GM21576 (cell line): ENCODE data around the gene NFYA.
A peak's percentile ranks its signal among the peaks of the same experiment; 100 is the strongest.

ENCODE experiments used
- ATAC-seq: cut with Tn5 transposase; IDR thresholded peaks from one replicate; pipeline ENCODE4 v1.9.1; 2021; ENCODE audit warnings: mild to moderate bottlenecking, moderate library complexity; ENCODE audit not compliant: unreplicated experiment

NFYA gene

DNA sequence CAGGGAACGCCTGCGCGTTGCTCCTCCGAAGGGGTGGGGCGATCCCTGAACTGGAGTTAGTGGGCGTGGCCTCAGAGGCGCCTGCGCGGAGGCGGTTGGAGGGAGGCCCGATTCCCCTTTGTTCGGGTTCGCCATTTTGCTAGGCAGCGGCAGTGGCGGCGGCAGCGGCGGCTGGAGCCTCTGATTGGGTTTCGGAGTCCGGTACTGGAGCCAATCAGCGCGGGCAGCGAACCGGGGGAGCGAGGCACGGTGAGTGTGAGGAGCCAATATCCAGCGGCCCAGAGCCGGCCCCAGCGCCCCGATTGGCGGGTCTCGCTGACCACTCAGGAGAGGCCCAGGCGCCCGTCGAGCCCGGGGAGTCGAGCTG, at the start of gene NFYA:
Gene NFYA, plus strand, starts transcription at position 139 of the 367 bp plus-strand sequence. CDS start 6,116 bp downstream, outside the sequence.
- peak; percentile 58 for ATAC-seq

DNA sequence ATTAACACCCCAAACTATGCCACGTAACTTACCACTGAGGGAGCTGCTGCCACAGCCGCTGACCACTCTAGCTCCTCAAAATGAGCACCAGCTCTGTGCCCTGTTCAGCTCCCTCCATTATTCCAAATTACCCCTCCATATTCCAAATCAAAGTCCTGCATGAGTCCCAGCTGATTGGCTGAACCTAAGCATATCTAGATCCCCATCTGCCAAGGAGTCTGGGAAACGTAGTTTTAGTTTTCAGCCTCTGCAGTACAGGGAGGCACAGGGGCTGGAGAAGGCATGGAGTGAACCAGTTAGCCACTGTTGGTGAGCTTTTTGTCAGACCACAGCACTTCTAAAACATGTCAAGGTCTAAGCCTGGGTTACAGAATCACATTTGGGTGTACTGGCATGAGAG, 49.7 kb upstream of the NFYA start:
- no peak for ATAC-seq

DNA sequence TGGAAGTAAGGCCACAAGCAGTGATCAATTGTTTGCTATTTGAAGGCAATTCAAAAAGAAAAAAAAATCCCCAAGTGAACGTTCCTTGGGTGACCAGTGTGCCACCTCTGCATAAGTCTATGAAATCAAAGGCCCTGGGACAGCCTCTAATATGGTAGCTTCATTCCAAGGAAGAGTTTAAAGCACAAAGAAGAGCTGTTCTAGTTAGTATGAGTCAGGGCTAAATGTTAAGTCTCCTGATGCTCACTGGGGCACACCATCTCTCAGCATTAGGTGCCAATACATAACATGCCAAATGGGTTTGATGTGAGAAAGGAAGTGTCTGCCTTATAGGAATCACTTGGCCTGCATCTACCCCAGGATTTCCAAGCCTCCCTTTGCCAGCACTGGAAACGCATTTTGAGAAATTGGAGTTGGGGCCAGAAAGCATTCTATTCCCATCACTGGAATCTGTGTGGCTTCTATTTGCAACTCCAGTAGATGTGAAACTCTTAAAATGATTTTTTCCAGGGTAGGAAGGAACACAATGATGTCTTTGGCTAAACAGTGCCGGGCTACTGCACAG, 46.7 kb upstream of the NFYA start:
- no peak for ATAC-seq

DNA sequence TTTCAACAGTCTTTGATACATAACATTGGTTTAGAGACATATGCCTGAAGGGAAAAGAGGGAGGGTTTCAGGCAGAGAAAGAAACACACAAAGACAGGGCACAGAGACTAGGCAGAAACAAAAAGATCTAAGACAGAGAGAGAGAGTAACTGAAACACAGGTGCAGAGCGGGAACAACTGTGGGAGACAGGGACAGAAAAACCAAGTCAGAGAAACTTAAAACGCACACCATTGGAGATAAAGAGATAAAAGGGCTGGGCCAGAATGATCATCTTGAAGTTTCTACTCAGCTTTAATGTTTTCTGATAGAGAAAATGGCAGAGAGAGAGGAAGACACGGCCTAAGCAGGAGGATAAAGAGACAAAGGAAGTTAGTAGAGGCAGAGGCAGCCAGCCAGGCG, 45.5 kb upstream of the NFYA start:
- ATAC-seq = no peak

DNA sequence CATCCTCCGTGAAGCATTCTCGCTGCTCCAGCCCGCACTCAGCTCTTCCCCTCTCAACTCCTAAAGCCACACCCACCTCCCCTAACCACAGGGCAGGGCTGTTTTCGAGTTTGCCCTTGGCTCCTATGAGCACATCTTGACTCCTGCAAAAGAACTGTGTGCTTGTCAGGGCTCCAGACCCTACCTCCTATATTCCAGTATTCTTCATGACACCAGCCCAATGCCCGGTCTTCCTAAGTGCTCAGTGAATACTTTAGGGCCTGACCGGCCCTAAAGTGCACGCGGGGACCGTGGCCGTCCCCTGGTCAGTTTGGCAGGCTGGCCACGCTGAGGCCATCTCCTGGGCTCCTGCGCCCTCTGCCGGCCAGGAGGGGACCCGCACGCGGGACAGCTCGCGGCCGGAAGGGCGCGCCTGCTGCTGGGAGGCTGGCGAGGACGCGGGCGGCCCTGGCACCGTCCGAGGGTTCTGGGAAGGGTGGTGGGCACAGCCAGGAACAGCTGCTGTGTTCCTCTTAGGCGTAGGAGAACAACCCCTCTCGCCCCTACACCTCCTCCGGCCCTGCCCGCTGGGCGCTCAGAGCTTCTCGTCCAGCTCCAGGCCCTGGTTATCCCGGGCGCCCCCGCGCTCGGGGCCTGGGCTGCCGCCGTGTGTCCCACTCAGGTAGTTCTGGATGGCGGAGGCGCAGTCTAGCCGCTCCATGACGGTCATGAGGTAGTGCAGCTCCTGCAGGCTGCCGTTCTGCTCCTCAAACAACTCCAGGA, 44.8 kb upstream of the NFYA start:
- peak; percentile 86 for ATAC-seq

DNA sequence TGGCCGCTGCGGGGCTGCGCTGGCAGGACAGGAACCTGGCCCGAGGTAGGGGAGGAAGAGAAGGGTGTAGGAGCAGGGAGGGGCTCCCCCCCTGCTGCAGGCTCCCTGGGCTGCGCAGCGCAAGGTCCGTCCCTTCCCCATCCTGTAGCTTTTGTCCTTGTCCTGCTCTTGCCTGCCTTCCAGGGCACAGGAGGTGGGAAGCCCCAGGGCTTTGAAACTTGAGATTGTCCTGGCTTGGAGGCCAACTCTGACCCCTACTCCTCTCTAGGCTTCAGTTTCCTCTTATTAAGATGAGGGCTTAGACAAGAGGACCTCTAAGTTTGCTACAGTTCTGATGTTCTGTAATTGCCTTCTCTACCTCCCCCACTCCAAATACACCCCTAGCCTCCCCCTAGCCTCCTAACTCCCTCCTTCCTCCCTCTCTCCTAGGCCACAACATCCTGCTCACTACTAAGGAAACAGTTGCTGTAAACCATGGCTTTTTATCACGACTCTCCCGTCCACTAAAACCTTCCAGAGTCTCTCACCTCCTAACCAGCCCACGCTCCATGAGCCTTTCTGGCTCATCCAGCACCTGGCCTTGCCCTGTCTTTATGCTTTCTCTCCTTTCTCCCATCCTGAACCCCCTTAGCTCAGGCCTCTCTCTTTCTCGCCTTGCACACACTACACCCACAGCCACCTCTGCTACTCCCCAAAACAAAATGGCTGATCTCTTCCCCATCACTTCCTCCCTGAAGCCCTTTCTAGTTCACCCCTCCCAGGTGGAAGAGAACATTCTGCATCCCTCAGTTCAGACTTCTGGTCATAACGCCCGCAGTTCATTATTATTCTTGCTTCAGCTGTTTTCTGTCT, 44.0 kb upstream of the NFYA start:
- peak; percentile 43 for ATAC-seq

DNA sequence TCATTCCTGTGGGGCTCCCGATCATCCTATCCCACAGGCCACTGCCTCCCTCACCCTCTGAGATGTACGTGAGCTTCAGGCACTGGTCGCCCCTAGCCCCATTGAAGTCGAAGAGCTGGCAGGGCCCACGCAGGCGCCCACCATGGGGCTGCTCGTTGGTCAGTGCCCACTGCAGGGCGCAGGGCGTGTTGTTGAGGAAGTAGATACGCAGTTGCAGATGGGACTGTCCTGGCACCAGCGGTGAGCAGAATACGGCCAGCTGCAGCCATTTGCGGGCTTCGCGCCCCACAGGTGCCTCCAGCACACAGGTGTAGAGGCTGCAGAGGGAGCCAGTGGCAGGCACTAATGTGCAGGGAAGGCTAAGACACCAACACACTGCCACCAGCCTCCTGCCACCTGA, 39.9 kb upstream of the NFYA start:
- ATAC-seq = no peak

DNA sequence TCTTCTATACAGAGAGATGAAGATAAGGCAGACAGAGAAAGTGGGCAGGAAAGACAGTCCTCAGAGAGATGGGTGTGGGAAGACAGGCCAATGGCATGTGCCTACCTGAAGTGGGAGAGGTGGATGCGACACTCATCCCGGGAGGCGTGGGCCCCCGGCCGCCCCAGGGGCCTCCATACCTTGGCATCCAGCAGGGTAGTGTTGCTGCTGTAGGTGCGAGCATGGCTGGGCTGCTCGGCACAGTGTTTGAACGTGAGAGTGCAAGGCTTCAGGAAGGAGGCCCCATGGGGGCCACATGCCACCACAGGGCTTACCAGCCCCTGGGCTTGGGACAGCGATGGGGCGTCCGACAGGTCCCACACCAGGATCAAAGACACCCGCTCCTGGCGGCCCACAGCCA, 39.0 kb upstream of the NFYA start:
- no peak for ATAC-seq

DNA sequence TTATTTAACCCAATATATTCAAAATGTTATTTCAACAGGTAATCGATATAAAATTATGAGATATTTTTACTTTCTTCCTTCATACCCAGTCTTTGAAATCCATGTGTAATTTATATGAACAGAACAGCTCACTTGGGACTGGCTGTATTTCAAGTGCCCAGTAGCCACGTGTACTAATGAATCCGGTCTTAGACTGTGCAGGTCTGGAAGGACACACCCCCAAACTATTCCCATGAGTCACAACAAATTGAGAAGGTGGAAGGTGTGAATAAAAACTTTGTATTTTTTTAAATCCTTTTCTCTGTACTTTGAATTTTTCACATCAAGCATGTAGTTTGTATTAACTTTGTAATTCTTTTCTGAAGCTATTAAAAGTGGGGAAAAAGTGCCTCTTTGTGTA, 36.6 kb upstream of the NFYA start:
- ATAC-seq = no peak

DNA sequence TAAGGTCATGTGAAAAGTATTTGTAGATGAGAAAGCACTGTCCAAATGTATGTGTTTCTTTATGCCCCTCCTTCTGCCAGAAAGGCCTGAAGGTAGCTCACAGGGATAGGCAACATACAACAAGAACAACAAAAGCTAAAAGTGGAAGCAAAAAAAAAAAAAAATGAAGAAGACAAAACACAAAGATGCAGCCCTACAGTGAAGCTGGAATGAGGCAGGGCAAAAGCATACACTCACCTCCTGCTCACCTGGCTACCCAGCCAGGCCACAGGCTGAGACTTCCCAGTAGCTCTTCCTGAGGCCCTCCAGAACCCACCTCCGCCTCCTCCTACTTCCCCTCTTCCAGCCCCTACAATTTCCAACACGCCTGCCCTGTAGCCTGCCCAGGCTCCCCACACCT, 36.2 kb upstream of the NFYA start:
- ATAC-seq = no peak

DNA sequence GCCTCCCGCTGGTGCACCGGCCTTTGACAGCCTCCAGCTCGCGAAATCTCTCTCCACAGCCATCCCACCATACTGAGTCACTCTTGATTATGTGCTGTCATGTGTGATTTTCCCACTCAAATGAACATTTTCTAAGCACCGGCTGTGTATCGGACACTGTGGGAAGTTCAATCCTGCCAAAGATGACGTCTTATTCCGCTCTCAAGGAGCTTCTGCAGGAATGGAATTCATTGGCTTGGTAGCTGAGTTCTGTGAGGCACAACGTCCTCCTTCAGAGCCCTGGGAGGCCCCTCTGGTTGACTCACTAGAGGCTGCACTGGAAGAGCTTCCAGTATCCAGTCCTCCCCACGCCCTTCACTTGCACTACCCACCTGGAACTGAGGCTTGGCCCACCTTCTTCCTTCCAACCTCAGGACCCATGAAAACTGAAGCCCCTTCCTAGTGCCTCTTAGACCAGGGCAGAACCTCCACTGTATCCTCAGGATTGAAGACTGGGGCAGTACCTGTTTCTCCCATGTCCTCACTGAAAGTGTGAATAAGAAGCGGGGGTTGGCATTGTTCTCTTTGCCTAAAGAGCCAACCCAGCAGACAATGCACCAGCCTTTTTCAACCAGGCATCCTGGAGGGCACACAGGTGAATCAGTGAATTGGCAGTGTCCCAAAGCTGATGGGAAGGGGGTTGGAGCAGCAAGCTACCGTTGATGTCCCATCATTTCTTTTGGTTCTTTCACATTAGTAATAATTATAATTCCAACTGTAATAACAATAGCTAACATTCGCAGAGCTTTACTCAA, 35.5 kb upstream of the NFYA start:
- ATAC-seq = no peak

DNA sequence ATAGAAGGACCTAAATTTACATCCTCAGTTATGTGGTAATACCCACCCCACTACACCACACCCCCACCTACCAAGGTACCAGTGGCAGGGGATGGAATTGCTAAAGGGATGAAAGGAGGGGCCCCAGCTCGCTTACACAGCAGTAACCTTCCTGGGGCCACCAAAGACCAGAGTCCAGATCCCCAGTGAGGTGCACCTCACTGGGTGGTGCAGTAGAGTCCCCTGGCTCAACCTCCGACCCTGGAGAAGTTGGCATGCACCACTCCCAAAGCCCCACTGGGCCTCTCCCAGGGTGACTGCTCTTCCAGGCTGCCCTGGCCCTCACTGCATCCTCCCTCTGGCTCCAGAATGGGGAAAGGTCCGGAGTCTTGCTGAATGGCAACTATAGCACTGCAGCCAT, 34.6 kb upstream of the NFYA start:
- ATAC-seq = no peak

DNA sequence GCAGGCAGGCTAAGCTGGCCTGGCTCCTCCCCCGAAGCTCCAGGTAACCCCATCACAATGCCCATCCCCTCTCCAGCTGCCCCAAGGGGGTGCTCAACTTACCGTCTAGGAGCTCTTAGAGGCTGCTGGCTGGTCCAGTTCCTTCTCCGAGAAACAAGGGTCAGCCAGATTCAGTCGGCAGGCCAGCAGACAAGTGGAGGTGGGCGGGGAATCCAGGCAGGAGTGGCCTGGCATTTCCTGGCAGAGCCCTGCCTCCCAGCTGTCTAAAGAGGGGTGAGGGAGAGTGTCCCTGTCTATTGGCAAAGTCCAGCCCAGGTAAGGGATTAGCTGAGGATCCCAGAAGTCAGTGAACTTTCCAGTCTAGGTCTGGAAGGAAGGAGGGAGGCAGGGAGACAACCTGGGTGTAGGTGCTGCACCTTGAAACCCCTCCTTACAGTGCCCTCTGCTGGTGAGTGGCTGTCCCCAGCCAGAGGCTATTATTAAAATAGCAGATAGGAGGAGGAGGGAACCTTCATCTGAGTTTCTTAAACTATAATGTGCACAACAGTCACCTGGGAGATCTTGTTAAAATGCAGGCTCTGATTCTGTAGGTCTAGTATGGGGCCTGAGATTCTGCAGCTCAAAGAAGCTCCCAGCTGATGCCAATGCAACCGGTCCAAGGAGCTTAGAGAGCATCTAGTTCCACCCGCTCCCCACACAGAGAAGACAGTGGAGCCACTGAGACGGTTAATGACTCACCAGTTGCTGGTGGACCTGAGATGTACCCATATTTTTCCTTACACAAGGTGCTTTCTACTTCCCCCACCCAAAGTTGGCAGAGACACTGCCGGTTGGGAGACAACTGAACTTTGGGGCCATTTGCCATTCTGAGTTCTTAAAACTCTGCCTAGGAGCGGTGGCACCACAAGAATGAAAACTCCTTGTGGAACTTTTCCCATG, 33.4 kb upstream of the NFYA start, which contains the start of gene UNC5CL:
Gene UNC5CL, minus strand, starts transcription at position 162 of the 939 bp plus-strand sequence. CDS start 4,147 bp downstream, outside the sequence.
- ATAC-seq = no peak

DNA sequence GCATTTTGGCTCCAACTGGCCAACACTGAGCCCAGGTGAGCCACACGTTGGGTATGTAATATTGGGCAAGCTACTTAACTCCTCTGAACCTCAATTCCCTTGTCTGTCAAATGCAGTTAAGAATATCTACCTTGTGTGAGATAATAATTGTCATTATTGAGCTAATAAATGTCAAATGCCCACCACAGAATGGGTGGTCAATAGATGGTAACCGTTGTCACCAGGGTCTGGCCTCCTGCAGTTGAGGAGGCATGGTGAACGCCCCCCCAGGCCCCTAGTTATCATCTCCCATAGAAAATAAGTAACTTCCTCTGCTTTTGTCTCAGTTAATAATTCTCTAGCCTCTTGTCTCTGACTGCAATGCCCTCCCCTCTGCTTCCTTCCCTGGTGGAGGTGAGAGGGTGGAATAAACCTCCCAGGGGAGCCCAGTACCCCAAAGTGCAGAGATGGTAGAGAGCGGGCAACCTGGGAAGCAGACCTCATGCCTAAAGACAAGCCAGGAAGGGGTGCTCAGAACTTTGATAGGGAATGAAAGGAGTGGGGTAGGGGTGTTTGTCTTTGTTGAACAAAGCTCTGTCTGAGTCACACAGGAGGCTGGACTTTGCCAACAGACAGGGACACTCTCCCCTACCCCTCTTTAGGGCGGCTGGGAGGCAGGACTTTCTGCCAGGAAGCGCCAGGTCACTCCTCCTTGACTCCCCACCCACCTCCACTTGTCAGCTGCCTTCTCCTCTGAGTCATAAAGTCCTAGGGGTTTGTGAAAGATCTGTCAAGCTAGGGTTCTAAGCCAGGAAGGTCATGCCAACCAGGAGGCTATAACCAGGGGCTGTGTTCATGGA, 32.5 kb upstream of the NFYA start:
- ATAC-seq = no peak

DNA sequence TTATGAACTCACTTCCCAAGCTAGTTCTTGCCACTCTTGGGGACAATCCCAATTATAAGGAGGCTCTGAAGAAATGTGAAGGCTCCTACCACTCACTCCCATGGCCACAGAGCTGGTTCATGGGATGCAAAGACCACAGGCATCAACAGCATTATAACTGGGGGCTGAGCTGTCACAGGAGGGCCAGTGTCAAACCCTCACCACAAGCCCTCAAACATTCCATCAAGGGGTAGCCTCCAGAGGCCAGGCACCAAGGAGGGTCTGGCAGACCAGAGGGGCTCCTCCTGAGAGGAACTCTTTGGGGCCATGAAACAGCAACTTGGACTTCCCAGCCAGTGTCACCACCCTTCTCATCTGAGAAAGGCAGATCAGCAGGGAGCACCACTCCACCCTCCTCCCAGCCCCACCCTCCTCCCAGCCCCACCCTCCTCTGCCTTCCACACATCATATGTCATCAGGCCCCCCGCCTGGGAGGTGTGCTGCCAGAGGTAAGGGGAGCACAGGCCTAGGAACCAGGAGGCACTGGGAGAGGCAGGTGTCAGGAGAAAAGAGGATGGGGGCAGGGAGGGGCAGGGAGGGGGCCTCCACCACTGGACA, 31.7 kb upstream of the NFYA start:
- ATAC-seq = no peak

DNA sequence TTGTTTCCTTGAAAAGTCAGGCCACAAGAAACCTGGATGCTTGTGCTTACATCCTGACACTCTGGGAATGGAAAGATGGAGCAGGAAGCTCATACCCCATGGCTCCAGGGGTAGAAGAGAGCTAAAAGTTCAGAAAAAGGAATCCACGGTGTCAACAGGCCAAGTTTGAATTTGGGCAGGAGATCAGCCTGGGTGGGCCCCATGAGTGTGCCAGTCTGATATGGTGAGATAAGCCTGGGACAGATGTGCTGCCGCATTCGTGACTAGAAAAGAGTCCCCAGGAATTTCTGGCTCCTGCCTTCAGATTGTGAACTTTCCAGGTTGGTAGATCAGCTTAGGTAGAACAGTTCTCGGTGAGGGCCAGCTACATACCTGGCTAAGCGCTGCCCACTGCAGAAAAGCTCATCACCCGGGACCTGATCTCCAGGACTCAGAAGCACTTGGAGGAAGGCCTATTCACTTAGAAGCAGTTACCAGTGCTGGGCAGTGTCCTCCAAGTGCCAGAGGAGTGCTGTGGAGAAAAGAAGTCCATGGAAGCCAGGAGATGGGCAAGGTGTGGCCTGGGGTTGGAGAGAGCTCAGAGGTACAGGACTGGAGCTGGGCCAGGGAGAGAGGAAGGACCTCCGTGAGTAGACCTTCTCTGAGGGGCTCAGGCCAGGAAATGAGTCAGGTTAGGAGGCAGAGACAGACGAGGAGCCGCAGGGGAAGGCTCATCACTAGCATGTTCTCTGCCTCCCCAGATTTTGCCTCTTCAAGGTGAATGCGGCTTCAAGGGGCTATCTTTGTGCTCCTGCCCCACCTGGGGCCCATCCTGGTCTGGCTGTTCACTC, 30.3 kb upstream of the NFYA start, which contains the start of gene TSPO2:
Gene TSPO2, plus strand, starts transcription at position 242 of the 830 bp plus-strand sequence. Its CDS starts 519 bp downstream, at position 761.
- no peak for ATAC-seq

DNA sequence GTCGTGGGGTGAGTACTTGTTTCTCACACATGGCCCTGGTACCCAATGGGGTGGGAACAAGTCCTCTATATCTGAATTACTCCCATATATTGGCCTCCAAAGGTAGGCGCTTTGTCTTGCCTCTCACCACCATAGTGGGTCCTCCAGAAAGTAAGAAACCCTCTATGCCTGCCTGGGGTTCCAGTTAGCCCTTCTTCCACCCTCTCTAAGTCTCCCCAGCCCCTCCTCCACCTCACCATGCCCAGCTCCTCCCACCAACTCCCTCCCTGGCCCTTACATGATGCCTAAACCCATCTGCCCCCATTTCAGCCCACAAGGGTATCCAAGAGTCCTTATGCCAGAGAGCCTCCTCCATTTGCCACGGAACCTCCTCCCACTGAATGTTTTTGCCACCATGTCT, 29.6 kb upstream of the NFYA start:
- ATAC-seq = no peak

DNA sequence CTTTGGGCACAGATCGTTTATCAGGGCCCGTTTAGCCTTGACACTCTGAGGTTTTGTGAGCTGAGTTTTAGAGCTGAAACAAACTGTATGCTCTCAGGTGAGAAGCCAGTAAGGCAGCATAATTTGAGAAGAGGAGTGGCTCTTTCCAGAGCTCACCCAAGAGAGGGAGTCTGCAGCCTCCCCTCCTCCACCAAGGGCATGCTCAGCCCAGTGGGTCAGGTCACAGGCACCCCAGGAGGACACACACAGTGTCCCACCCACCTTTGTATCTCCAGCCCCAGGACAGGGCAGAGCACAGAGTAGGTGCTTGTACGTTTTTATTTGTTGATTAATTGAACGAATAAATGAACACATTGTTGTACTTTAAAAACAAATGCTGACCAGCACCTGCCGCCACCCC, 27.1 kb upstream of the NFYA start:
- no peak for ATAC-seq
